HG02642 (cell line): ENCODE data around the gene TNS3.

Experiments
- ATAC-seq: cut with Tn5 transposase; IDR thresholded peaks from one replicate; pipeline ENCODE4 v1.9.1; 2021; ENCODE audit warnings: mild to moderate bottlenecking; ENCODE audit not compliant: unreplicated experiment, poor library complexity

Gene TNS3

GRCh38 chr7:47415318-47416212 is 166.3 kb downstream of the TNS3 start:
- no peak for ATAC-seq

GRCh38 chr7:47414342-47415317 is 167.3 kb downstream of the TNS3 start:
- no peak for ATAC-seq

- ATAC-seq, result no peak
These were observed 168.2 kb downstream of the TNS3 start for GRCh38 chr7:47413526-47414341.

- ATAC-seq, result no peak
These were observed 170.0 kb downstream of the TNS3 start for GRCh38 chr7:47411901-47412300.

GRCh38 chr7:47411281-47411869 is 170.5 kb downstream of the TNS3 start:
- ATAC-seq, result no peak

- no peak for ATAC-seq
These were observed 173.2 kb downstream of the TNS3 start for GRCh38 chr7:47408675-47409074.

GRCh38 chr7:47407821-47408674 is 173.9 kb downstream of the TNS3 start:
- ATAC-seq, result no peak

- no peak for ATAC-seq
These were observed 174.8 kb downstream of the TNS3 start for GRCh38 chr7:47407136-47407535.

- no peak for ATAC-seq
These were observed 175.1 kb downstream of the TNS3 start for GRCh38 chr7:47406801-47407129.

- no peak for ATAC-seq
These were observed 175.8 kb downstream of the TNS3 start for GRCh38 chr7:47405921-47406800.

GRCh38 chr7:47405286-47405904 is 176.5 kb downstream of the TNS3 start:
- ATAC-seq, result no peak

GRCh38 chr7:47404010-47404409 is 177.9 kb downstream of the TNS3 start:
- ATAC-seq, result no peak

- no peak for ATAC-seq
These were observed 178.7 kb downstream of the TNS3 start for GRCh38 chr7:47402941-47403866.

GRCh38 chr7:47401611-47402570 is 180.0 kb downstream of the TNS3 start:
- no peak for ATAC-seq

- no peak for ATAC-seq
These were observed 181.1 kb downstream of the TNS3 start for GRCh38 chr7:47400741-47401206.
